ENCODE results near the gene PELO. TPM values are rescaled to one million over a fixed set of nuclear protein-coding genes. Genes with fewer than 3 reads are reported as not detected.
A peak's percentile ranks its signal among the peaks of the same experiment; 100 is the strongest.

Gene PELO
- polyA plus RNA-seq, 1 of the 3 experiments (the other 2 are of a cell fraction), result 10.7 TPM

GRCh38 chr5:52786949-52787599 is 642 bp upstream of the PELO start:
- H3K9me3 ChIP-seq, result no peaks in the 10 kb centered on the region
- peak; percentile 57 for TF ChIP-seq RAD21 (IDR thresholded peaks at IDR 0.05; ENCODE audit: low read length)
- no peak for TF ChIP-seq CHD2 (IDR thresholded peaks at IDR 0.05; ENCODE audit: low read length, partially characterized antibody)
- TF ChIP-seq RFX5 (IDR thresholded peaks at IDR 0.05; ENCODE audit: low read length), result no peak
- no peak for TF ChIP-seq USF1 (IDR thresholded peaks at IDR 0.05; ENCODE audit: borderline replicate concordance, low read depth)
- TF ChIP-seq SMC3 (IDR thresholded peaks at IDR 0.05; ENCODE audit: low read depth, low read length), result peak; percentile 15; the same call in 1 of the 2 replicates
- TF ChIP-seq, protein P1, sequence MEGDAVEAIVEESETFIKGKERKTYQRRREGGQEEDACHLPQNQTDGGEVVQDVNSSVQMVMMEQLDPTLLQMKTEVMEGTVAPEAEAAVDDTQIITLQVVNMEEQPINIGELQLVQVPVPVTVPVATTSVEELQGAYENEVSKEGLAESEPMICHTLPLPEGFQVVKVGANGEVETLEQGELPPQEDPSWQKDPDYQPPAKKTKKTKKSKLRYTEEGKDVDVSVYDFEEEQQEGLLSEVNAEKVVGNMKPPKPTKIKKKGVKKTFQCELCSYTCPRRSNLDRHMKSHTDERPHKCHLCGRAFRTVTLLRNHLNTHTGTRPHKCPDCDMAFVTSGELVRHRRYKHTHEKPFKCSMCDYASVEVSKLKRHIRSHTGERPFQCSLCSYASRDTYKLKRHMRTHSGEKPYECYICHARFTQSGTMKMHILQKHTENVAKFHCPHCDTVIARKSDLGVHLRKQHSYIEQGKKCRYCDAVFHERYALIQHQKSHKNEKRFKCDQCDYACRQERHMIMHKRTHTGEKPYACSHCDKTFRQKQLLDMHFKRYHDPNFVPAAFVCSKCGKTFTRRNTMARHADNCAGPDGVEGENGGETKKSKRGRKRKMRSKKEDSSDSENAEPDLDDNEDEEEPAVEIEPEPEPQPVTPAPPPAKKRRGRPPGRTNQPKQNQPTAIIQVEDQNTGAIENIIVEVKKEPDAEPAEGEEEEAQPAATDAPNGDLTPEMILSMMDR (IDR thresholded peaks at IDR 0.05), result peak; percentile 25
- no peak for TF ChIP-seq NRF1 (IDR thresholded peaks at IDR 0.05; ENCODE audit: low read depth, low read length)
- TF ChIP-seq, protein P2, sequence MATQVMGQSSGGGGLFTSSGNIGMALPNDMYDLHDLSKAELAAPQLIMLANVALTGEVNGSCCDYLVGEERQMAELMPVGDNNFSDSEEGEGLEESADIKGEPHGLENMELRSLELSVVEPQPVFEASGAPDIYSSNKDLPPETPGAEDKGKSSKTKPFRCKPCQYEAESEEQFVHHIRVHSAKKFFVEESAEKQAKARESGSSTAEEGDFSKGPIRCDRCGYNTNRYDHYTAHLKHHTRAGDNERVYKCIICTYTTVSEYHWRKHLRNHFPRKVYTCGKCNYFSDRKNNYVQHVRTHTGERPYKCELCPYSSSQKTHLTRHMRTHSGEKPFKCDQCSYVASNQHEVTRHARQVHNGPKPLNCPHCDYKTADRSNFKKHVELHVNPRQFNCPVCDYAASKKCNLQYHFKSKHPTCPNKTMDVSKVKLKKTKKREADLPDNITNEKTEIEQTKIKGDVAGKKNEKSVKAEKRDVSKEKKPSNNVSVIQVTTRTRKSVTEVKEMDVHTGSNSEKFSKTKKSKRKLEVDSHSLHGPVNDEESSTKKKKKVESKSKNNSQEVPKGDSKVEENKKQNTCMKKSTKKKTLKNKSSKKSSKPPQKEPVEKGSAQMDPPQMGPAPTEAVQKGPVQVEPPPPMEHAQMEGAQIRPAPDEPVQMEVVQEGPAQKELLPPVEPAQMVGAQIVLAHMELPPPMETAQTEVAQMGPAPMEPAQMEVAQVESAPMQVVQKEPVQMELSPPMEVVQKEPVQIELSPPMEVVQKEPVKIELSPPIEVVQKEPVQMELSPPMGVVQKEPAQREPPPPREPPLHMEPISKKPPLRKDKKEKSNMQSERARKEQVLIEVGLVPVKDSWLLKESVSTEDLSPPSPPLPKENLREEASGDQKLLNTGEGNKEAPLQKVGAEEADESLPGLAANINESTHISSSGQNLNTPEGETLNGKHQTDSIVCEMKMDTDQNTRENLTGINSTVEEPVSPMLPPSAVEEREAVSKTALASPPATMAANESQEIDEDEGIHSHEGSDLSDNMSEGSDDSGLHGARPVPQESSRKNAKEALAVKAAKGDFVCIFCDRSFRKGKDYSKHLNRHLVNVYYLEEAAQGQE (IDR thresholded peaks at IDR 0.05; ENCODE audit: low read depth, low read length), result no peak
- TF ChIP-seq RCOR1 (IDR thresholded peaks at IDR 0.05; ENCODE audit: low read length), result no peak
- no peak for TF ChIP-seq ELF1 (IDR thresholded peaks at IDR 0.05)
- TF ChIP-seq GATA2 (CRISPR knock-in tag; IDR thresholded peaks at IDR 0.05), result no peak
- peak overlapping the region; percentile 80 to 87 for H3K4me3 ChIP-seq (ENCODE audit: low read depth in 2 of 2, low read length in 1 of 2)
- no peaks in the 10 kb centered on the region for H3K9me2 ChIP-seq
- ChIA-PET POLR2A (interaction anchor here (1.0 to 1.7 kb wide), 2 partner anchors 12 to 47 kb away, joined by 5 to 11 read pairs; no protein-coding TSS in a partner anchor), CTCF (interaction anchor here (0.8 to 2.9 kb wide), 18 partner anchors 12 to 1829 kb away, joined by 3 to 17 read pairs (median 4); no protein-coding TSS in a partner anchor)
- H3K36me3 ChIP-seq (replicated peaks in 1 of 2; ENCODE audit: control insufficient read depth in 1 of 2, insufficient read depth in 2 of 2, low read length in 1 of 2), result peaks cover 0 to 2% of the 10 kb centered on the region in 2 experiments
- 20% methylated on average over 11 of the region's 11 CpGs for WGBS (ENCODE audit: low lambda C conversion rate)
- peaks cover 5 to 19% of the 10 kb centered on the region in 2 experiments; a peak in 2 of 4 replicates for H3K4me1 ChIP-seq (ENCODE audit: control insufficient read depth in 1 of 2, insufficient read depth in 2 of 2, low read depth in 1 of 2, low read length in 1 of 2)
- peak overlapping the region; percentile 66 for H2AFZ ChIP-seq (ENCODE audit: low read depth)
- H3K9ac ChIP-seq, result no peak overlapping the region
- H3F3A ChIP-seq (replicated peaks; ENCODE audit: insufficient read depth), result peaks cover 9% of the 10 kb centered on the region
- H3K79me2 ChIP-seq (ENCODE audit: insufficient read depth), result peaks cover 25% of the 10 kb centered on the region; the same call in 1 of the 2 replicates
- no peaks in the 10 kb centered on the region for H4K20me1 ChIP-seq (ENCODE audit: insufficient read depth)
- peak overlapping the region; percentile 89 to 97; a peak in 3 of 4 replicates for H3K27ac ChIP-seq (ENCODE audit: low read depth in 2 of 2, low read length in 1 of 2)
- no peaks in the 10 kb centered on the region for H3K27me3 ChIP-seq (ENCODE audit: insufficient read depth)
- H3K4me2 ChIP-seq, result peak overlapping the region; percentile 66; the same call in 1 of the 2 replicates
- DNase-seq, result no peak
